Suppressor macrophage treated with lipopolysaccharide for 1 hour (primary cell): ENCODE measurements around the gene DEXI.
"Not testable (repeated sequence)": the region's sequence is repeated elsewhere in the genome, so short reads cannot be mapped to it uniquely, and the experiment has no call there.

Experiments
- DNase-seq, 3 donors: peaks; one replicate each; pipeline ENCODE4 v3.0.0-alpha.2; 2020 to 2022

DEXI gene

GRCh38 chr16:10925285-10925684 lies 17.0 kb downstream of the DEXI start:
- not testable (repeated sequence) for DNase-seq

- DNase-seq = no peak
These were observed 18.5 kb downstream of the DEXI start for GRCh38 chr16:10923650-10924214.

DNA sequence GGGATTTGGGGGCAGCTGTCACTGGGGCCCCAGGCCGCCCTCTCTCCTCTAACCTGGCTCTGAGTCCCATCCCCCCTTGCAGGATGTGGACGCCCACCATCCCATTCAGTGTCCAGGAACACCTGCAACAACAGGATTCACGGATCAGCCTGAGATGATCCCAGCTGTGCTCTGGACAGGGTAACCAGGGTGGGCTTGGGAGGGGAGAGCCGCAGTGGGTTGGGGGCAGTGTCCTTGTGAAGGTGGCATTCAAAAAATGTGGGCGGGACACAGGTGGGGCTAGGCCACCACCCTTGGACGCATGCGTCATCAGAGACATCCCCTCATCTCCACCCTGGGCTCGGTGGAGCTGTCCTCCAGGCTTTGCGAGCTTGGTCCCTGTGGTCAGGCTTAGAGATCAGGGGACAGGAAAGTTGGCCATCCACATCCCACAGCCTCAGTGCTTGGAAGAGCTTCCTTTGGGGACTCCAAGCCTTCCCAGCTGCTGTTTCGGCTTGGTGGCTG lies 19.1 kb downstream of the DEXI start:
- DNase-seq = no peak

DNA sequence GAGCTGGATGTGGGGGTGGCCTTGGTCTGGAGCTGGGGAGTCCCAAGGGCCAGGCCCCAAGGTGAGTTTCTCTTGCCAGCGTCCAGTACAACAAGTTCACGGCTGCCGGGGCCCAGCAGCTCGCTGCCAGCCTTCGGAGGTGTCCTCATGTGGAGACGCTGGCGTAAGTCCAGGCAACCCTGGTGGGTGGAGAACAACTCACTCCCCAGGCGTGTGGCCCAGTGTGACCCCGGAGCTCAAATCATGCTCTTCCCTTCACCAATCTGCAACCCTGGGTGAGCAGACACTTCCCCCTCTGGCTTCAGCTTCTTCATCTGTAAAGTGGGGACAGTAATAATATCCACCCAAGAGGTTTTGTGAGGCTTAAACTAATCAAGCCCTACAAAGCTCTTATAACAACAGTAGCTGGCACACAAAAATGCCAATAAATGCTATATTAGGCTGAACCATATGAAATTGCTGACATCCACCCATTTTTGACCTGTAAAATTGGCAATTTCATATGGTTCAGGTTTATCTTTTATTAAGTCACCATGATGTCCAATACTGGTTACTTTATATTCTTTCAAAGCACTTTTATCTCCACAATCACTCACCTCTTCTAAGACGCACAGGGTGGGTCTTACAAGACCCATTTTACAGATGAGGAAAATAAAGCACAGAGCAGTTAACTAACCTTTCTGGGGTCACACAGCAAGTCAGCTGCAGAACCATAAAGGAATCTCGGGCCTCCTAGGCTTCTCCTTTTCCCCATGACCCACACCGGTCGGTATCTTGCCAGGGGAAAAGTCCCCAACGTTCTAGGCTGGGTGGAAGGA lies 19.7 kb downstream of the DEXI start:
- DNase-seq = peak; percentile 59 to 76 (median 76)

- peak in 1 of 3 donors; percentile 36 for DNase-seq
These were observed 20.5 kb downstream of the DEXI start for GRCh38 chr16:10921536-10922327.

DNA sequence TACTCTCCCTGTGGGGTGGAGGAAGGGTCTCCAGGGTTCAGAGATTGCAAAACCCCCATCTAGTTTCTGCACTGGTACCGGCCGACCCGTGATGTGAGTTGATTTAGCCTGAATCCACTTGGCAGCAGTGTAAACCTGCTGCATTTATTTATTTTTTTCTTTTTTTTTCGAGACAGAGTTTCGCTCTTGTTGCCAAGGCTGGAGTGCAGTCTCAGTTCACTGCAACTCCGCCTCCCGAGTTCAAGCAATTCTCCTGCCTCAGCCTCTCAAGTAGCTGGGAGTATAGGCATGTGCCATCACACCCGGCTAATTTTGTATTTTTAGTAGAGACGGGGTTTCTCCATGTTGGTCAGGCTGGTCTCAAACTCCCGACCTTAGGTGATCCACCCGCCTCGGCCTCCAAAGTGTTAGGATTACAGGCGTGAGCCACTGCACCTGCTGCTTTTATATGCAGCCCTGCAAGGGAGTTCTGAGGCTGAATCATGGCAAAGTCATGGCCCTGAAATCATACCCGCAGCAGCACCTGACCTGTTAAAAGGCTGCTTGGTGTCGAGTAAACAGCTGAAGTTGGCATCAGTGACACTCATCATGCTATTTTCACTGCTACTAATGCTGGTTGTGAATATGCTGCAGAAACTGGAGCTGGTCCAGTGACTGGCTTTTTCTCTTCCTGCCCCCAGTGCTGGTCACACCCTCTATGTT lies 21.4 kb downstream of the DEXI start:
- DNase-seq = no peak

DNA sequence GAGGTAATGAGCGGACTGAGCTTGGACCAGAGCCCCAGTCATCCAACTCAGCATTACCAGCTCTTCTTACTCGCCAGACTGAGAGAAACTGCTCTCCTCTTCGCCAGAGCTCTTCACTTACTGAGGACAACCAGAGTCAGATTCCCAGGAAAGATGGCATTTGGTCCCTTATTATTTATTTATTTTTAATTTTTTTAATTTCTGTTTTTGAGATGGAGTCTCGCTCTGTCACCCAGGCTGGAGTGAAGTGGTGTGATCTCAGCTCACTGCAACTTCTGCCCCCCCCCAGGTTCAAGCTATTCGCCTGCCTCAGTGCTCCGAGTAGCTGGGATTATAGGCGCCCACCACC lies 23.3 kb downstream of the DEXI start:
- DNase-seq = no peak

- DNase-seq = peak; percentile 93 to 97 (median 95)
These were observed 23.8 kb downstream of the DEXI start for GRCh38 chr16:10918294-10919002.

GRCh38 chr16:10916534-10916933 lies 25.7 kb downstream of the DEXI start:
- DNase-seq = no peak

DNA sequence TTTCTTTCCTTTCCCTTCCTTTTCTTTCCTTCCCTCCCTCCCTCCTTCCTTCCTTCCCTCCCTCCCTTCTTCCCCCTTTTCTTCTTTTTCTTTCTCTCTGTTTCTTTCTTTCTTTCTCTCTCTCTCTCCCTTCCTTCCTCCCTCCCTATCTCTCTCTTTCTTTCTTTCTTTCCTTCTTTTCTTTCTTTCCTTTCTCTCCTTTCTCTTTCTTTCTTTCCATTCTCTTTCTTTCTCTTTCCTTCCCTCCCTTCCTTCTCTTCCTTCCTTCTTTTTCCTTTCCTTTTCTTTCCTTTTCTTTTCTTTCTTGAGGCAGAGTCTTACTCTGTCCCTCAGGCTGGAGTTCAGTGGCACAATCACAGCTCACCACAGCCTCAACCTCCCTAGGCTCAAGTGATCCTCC lies 31.0 kb downstream of the DEXI start:
- no peak for DNase-seq

DNA sequence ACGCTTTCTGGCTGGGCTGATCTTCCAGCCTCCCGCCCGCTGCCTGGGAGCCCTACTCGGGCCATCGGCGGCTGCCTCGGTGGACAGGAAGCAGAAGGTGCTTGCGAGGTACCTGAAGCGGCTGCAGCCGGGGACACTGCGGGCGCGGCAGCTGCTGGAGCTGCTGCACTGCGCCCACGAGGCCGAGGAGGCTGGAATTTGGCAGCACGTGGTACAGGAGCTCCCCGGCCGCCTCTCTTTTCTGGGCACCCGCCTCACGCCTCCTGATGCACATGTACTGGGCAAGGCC lies 34.6 kb downstream of the DEXI start:
- no peak for DNase-seq

DNA sequence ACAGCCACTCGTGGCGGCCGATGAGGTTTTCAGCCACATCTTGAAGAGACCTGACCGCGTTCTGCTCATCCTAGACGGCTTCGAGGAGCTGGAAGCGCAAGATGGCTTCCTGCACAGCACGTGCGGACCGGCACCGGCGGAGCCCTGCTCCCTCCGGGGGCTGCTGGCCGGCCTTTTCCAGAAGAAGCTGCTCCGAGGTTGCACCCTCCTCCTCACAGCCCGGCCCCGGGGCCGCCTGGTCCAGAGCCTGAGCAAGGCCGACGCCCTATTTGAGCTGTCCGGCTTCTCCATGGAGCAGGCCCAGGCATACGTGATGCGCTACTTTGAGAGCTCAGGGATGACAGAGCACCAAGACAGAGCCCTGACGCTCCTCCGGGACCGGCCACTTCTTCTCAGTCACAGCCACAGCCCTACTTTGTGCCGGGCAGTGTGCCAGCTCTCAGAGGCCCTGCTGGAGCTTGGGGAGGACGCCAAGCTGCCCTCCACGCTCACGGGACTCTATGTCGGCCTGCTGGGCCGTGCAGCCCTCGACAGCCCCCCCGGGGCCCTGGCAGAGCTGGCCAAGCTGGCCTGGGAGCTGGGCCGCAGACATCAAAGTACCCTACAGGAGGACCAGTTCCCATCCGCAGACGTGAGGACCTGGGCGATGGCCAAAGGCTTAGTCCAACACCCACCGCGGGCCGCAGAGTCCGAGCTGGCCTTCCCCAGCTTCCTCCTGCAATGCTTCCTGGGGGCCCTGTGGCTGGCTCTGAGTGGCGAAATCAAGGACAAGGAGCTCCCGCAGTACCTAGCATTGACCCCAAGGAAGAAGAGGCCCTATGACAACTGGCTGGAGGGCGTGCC lies 35.1 kb downstream of the DEXI start:
- DNase-seq = no peak

- DNase-seq = no peak
These were observed 35.8 kb downstream of the DEXI start for GRCh38 chr16:10906482-10906881.

- DNase-seq = no peak
These were observed 39.3 kb downstream of the DEXI start for GRCh38 chr16:10902999-10903398.

- no peak for DNase-seq
These were observed 45.1 kb downstream of the DEXI start for GRCh38 chr16:10897134-10897533.

- DNase-seq = peak; percentile 77 to 85 (median 82)
These were observed 45.5 kb downstream of the DEXI start for GRCh38 chr16:10896723-10897122.

GRCh38 chr16:10896165-10896564 lies 46.1 kb downstream of the DEXI start:
- DNase-seq = no peak

GRCh38 chr16:10895053-10895946 lies 47.0 kb downstream of the DEXI start:
- peak; percentile 53 to 88 (median 67) for DNase-seq

DNA sequence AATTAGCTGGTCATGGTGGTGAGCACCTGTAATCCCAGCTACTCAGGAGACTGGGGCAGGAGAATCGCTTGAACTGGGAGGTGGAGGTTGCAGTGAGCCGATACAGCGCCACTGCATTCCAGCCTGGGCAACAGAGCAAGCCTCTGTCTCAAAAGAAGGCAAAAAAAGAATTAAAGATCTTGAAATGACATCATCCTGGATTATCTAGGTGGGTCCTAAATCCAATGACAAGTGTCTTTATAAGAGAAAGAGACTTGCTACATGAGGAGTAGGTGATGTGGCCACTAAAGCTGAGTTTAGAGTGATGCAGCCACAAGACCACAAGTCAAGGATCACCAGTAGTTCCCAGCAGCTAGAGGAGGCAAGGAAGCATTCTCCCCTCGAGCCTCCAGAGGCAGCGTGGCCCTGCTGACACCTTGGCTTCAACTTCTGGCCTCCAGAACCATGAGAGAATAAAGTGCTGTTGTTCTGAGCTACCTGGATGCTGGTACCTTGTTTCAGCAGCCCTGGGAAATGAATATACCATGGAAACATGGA lies 49.4 kb downstream of the DEXI start:
- no peak for DNase-seq

- DNase-seq = peak in 1 of 3 donors; percentile 39
These were observed 52.4 kb downstream of the DEXI start for GRCh38 chr16:10889855-10890254.
